ENCODE measurements around the gene TREX2. TPM values are rescaled to one million over a fixed set of nuclear protein-coding genes. Genes with fewer than 3 reads are reported as not detected.

The TREX2 gene
- total RNA-seq, 1 experiment from 2014 or later: 0.61 TPM

DNA sequence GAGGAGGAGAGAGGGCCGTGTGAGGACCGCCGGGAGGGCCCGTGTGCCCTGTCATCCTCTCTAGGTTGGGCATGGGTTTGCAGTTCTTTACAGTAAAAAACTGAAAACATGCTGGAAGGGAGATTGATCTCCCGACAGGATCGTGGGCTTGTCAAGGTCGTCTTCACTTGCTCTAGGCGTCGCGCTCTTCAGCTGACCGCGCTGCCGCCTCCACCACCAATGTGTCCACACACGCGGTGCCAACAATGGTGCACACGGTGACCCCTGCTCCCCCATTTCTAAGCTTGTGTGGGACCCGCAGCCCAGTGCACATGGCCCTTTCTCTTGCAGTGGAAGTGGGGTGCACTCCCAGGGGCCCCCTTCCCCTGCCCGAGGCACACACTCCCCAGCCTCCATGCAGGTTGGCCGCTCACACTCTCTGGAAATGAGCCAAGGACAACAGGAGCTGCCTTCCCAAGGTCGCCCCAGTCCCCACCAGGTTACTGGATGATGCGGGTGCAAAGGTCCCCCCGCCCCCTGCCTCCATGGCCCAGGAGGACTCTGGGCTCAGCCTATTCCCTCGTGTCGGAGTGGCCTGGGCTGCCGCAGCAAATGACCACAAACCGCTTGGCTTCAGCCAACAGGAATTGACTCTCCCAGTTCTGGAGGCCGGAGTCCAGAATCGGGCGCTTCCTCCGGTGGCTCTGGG lies 36.3 kb downstream of the TREX2 start:
- peaks cover 7% of the 10 kb centered on the region for H3K27me3 Mint-ChIP-seq (ENCODE audit: insufficient read depth, unreplicated experiment)
- no peaks in the 10 kb centered on the region for H3K9me3 Mint-ChIP-seq (ENCODE audit: unreplicated experiment)
- TF ChIP-seq, protein P1, sequence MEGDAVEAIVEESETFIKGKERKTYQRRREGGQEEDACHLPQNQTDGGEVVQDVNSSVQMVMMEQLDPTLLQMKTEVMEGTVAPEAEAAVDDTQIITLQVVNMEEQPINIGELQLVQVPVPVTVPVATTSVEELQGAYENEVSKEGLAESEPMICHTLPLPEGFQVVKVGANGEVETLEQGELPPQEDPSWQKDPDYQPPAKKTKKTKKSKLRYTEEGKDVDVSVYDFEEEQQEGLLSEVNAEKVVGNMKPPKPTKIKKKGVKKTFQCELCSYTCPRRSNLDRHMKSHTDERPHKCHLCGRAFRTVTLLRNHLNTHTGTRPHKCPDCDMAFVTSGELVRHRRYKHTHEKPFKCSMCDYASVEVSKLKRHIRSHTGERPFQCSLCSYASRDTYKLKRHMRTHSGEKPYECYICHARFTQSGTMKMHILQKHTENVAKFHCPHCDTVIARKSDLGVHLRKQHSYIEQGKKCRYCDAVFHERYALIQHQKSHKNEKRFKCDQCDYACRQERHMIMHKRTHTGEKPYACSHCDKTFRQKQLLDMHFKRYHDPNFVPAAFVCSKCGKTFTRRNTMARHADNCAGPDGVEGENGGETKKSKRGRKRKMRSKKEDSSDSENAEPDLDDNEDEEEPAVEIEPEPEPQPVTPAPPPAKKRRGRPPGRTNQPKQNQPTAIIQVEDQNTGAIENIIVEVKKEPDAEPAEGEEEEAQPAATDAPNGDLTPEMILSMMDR (IDR thresholded peaks at IDR 0.05; ENCODE audit: insufficient read depth in 1 of 2, low read depth in 1 of 2, low read length in 1 of 2, severe bottlenecking in 1 of 2, unreplicated experiment in 1 of 2): no peak
- intact Hi-C loops (cut with micrococcal nuclease; ENCODE audit: unreplicated experiment): no loop called here
- Histone ChIP-seq H3K27me3 (replicated peaks; ENCODE audit: control insufficient read depth, insufficient read depth, low read length) (no peaks in the 10 kb centered on the region), H3K4me1 (no peaks in the 10 kb centered on the region), H3K9me3 (no peaks in the 10 kb centered on the region), H3K4me3 (ENCODE audit: low read depth, low read length) (no peak overlapping the region), H3K36me3 (ENCODE audit: control insufficient read depth, insufficient read depth, low read length) (no peaks in the 10 kb centered on the region)
- BruUV-seq (replicated peaks): no TSS peak
- H3K4me1 Mint-ChIP-seq (ENCODE audit: low read depth, unreplicated experiment): no peaks in the 10 kb centered on the region
- no peaks in the 10 kb centered on the region for H3K36me3 Mint-ChIP-seq (ENCODE audit: insufficient read depth, unreplicated experiment)
- no peak overlapping the region for H3K27ac Mint-ChIP-seq (ENCODE audit: unreplicated experiment)
- no peak overlapping the region for H3K4me3 Mint-ChIP-seq (ENCODE audit: unreplicated experiment)
- DNase-seq: no peak
- CTCF ChIA-PET: no interaction called here
- POLR2A ChIA-PET: no interaction called here

DNA sequence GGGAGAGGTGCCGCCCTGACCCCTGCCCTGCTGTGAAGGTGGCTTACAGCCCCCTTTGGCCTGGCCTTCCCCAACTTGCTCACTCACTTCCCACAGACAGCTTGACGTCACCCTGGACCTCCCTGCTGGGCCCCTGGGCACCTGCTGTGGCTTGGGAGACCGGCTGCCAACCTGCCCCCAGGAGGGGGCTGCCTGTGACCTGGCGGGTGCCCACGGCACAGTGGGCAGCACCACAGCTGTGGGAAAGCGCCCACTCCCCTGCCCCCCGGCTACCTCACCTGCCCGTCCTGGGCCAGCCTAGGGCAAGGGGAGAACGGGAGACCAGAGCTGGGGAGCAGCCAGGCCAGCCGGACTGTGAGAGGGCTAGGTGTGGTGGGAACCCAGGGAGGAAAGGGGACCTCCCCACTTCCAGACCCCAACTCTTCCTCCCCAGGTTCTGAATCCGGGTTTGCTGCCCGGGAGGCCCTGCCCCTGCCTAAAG lies 36.9 kb downstream of the TREX2 start:
- POLR2A ChIA-PET: no interaction called here
- TF ChIP-seq, protein P1 (IDR thresholded peaks at IDR 0.05; ENCODE audit: insufficient read depth in 1 of 2, low read depth in 1 of 2, low read length in 1 of 2, severe bottlenecking in 1 of 2, unreplicated experiment in 1 of 2): no peak
- no peaks in the 10 kb centered on the region for H3K9me3 Mint-ChIP-seq (ENCODE audit: unreplicated experiment)

DNA sequence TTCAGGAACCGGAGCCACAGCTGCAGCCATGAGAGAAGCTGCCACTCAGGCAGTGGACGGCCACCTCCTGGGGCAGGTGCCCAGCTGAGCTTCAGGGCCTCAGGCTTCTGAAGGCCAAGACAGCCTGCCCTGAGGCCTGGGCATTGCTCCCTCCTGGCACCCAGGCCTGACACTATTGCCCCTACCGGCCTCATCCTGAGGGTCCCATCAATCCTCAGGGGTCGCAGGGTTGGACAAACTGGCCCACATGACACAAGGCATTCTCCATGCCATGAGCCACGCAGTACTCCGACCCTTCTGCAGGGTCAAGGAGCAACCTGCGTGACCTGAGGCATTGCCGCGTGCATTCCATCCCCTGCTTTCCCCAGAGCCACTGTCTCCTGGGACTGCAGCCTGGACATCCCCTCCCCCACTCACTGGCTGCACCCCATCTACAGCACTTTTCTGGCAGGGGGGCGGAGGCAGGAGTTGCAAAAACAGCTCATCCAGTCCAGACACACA lies 37.6 kb downstream of the TREX2 start:
- H3K36me3 ChIP-seq (ENCODE audit: control insufficient read depth, insufficient read depth, low read length): no peaks in the 10 kb centered on the region
- no peak overlapping the region for H3K4me3 ChIP-seq (ENCODE audit: low read depth, low read length)
- H3K4me3 Mint-ChIP-seq (ENCODE audit: unreplicated experiment): no peak overlapping the region
- peaks cover 8% of the 10 kb centered on the region for H3K27me3 Mint-ChIP-seq (ENCODE audit: insufficient read depth, unreplicated experiment)
- intact Hi-C loops (cut with micrococcal nuclease; ENCODE audit: unreplicated experiment): no loop called here
- H3K36me3 Mint-ChIP-seq (ENCODE audit: insufficient read depth, unreplicated experiment): no peaks in the 10 kb centered on the region
- CTCF ChIA-PET: no interaction called here
- no peaks in the 10 kb centered on the region for H3K9me3 ChIP-seq
- BruUV-seq (replicated peaks): no TSS peak
- H3K27me3 ChIP-seq (replicated peaks; ENCODE audit: control insufficient read depth, insufficient read depth, low read length): no peaks in the 10 kb centered on the region
- H3K4me1 ChIP-seq: no peaks in the 10 kb centered on the region
- DNase-seq: no peak
- POLR2A ChIA-PET: no interaction called here
- no peaks in the 10 kb centered on the region for H3K4me1 Mint-ChIP-seq (ENCODE audit: low read depth, unreplicated experiment)
- H3K27ac Mint-ChIP-seq (ENCODE audit: unreplicated experiment): no peak overlapping the region
- H3K9me3 Mint-ChIP-seq (ENCODE audit: unreplicated experiment): no peaks in the 10 kb centered on the region
- TF ChIP-seq, protein P1 (IDR thresholded peaks at IDR 0.05; ENCODE audit: insufficient read depth in 1 of 2, low read depth in 1 of 2, low read length in 1 of 2, severe bottlenecking in 1 of 2, unreplicated experiment in 1 of 2): no peak

More for the DNA sequence above, 36.9 kb downstream of the TREX2 start:
- Mint-ChIP-seq H3K27me3 (ENCODE audit: insufficient read depth, unreplicated experiment) (peaks cover 7% of the 10 kb centered on the region), H3K36me3 (ENCODE audit: insufficient read depth, unreplicated experiment) (no peaks in the 10 kb centered on the region), H3K27ac (ENCODE audit: unreplicated experiment) (no peak overlapping the region), H3K4me1 (ENCODE audit: low read depth, unreplicated experiment) (no peaks in the 10 kb centered on the region), H3K4me3 (ENCODE audit: unreplicated experiment) (no peak overlapping the region)
- Histone ChIP-seq H3K27me3 (replicated peaks; ENCODE audit: control insufficient read depth, insufficient read depth, low read length) (no peaks in the 10 kb centered on the region), H3K4me3 (ENCODE audit: low read depth, low read length) (no peak overlapping the region), H3K4me1 (no peaks in the 10 kb centered on the region), H3K9me3 (no peaks in the 10 kb centered on the region), H3K36me3 (ENCODE audit: control insufficient read depth, insufficient read depth, low read length) (no peaks in the 10 kb centered on the region)
- intact Hi-C loops (cut with micrococcal nuclease; ENCODE audit: unreplicated experiment): no loop called here
- DNase-seq: no peak
- CTCF ChIA-PET: no interaction called here
- no TSS peak for BruUV-seq (replicated peaks)

Data from Caco-2 (cell line).